AG04449 (cell line): ENCODE results near the gene SREK1IP1.
A peak's percentile ranks its signal among the peaks of the same experiment; 100 is the strongest.

Source experiments
- CTCF ChIA-PET: fragments of 350-600 bp; formaldehyde crosslinking; extraction: SDS; loops from one replicate; lab custom pipeline; 2021; ENCODE audit warnings: antibody characterized with exemption; lab: Yijun Ruan, JAX
- POLR2A ChIA-PET: fragments of 400-600, 350-600 bp; formaldehyde crosslinking; extraction: SDS; loops from one replicate; lab custom pipeline; 2020; ENCODE audit warnings: antibody characterized with exemption, inconsistent platforms; lab: Yijun Ruan, JAX
- DNase-seq: peaks from one replicate; pipeline ENCODE4 v3.0.0-alpha.2; 2010; ENCODE audit warnings: low read depth, low spot score
- H3K4me3 ChIP-seq: 2 replicates; pipeline ENCODE4 v1.5.1; 2011; ENCODE audit warnings: low read depth, mild to moderate bottlenecking, control low read depth, low read length
- TF ChIP-seq, protein P1 (sequence below): IDR thresholded peaks from one replicate; pipeline ENCODE4 v1.5.1; 2011; ENCODE audit warnings: mild to moderate bottlenecking, moderate library complexity, low read length, control low read depth, inconsistent platforms; ENCODE audit not compliant: insufficient read depth; ENCODE audit errors: missing control alignments

Gene SREK1IP1

DNA sequence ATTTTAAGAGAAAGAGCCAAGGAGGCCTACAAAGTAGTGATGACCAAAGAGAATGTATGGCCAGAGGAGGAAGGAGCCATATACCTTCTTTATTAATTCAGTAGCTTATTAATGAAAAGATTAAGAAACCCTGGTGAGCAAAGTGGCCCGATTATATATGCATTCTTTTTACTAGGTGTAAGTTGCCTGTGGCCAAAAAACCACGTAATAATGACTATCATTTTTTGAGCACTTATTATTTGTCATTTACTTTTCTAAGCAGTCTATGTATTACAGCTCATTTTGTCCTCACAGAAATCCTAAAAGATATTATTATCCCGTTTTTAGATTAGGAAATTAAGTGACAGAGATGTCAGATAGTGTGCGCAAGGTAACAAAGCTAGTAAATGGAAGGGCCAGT, 3.2 kb upstream of the SREK1IP1 start:
- TF ChIP-seq, protein P1, sequence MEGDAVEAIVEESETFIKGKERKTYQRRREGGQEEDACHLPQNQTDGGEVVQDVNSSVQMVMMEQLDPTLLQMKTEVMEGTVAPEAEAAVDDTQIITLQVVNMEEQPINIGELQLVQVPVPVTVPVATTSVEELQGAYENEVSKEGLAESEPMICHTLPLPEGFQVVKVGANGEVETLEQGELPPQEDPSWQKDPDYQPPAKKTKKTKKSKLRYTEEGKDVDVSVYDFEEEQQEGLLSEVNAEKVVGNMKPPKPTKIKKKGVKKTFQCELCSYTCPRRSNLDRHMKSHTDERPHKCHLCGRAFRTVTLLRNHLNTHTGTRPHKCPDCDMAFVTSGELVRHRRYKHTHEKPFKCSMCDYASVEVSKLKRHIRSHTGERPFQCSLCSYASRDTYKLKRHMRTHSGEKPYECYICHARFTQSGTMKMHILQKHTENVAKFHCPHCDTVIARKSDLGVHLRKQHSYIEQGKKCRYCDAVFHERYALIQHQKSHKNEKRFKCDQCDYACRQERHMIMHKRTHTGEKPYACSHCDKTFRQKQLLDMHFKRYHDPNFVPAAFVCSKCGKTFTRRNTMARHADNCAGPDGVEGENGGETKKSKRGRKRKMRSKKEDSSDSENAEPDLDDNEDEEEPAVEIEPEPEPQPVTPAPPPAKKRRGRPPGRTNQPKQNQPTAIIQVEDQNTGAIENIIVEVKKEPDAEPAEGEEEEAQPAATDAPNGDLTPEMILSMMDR, result no peak
- DNase-seq, result no peak
- ChIA-PET POLR2A (no interaction called here), CTCF (interaction anchor here (1.0 to 12.9 kb wide), 4 partner anchors 11 to 711 kb away, joined by 3 to 96 read pairs (median 4); no protein-coding TSS in a partner anchor)
- H3K4me3 ChIP-seq, result no peak overlapping the region

DNA sequence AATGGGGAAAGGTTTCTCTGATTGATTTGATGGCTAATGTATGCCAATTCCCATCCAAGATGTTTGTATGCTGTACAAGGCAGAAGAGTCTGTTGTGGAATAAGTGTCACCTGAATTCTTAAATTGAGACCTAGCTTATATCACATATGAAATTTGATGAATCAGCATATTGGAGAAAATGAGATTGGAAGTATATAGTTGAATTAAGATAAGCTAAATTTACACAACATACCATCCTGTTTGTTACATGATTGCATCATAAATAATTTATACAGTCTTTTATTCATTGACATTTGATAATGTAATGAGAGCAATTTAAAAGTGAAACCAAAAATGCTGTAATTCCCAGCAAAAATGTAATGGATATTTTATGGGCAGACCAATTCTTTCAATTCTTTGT, 1.4 kb upstream of the SREK1IP1 start:
- no peak for DNase-seq
- CTCF ChIA-PET, result interaction anchor here (1.2 to 12.9 kb wide), 5 partner anchors 13 to 711 kb away, joined by 3 to 96 read pairs (median 5); no protein-coding TSS in a partner anchor
- TF ChIP-seq, protein P1, result no peak
- peak overlapping the region; percentile 92 for H3K4me3 ChIP-seq
- POLR2A ChIA-PET, result no interaction called here

DNA sequence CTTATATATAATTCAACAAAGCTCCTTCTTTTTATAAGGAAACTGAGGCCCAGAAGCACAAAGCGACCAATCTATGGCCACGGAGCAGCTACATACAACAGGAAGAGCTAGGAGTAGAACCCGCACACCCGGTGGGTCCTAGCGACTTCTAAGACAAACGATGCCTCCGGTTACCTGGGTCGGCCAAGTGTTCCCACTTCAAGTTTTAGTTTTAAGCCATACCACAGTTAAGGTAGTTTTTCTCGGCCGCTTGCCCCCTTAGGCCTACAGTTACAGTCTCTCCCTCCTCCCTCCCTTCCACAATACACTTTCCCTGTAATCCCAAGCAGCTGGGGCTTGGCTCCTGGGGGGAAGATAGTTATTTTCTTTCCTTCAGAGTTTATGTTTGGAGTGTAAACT, 533 bp downstream of the SREK1IP1 start:
- CTCF ChIA-PET, result interaction anchor here (0.9 to 12.9 kb wide), 8 partner anchors 8 to 133 kb away, joined by 3 to 96 read pairs (median 4); no protein-coding TSS in a partner anchor
- no peak for DNase-seq
- peak overlapping the region; percentile 92 for H3K4me3 ChIP-seq
- TF ChIP-seq, protein P1, result no peak
- POLR2A ChIA-PET, result interaction anchor here (0.6 kb wide), 1 partner anchor 19 kb away, joined by 3 read pairs; no protein-coding TSS in a partner anchor

DNA sequence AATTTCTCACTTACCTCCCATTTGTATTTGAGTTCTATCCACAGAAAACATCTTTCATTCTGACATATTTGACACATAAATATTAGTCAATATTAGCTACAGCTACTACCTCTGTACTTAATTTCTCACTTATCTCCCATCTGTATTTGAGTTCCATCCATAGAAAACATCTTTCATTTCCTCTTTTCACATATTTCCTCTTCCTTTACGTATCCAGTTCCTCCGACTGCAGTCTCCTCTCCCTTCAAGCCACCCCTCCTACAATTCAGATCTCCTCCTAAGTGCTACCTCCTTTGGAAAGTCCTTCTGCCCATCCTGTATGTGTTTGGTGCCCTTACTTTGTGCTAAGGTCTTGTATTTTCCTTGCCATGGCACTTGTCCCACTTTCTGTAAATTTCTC, 1.6 kb downstream of the SREK1IP1 start:
- TF ChIP-seq, protein P1, result no peak
- ChIA-PET POLR2A (no interaction called here), CTCF (interaction anchor here (0.7 to 12.9 kb wide), 4 partner anchors 9 to 132 kb away, joined by 3 to 96 read pairs (median 14); no protein-coding TSS in a partner anchor)
- peak overlapping the region; percentile 92 for H3K4me3 ChIP-seq
- DNase-seq, result no peak

DNA sequence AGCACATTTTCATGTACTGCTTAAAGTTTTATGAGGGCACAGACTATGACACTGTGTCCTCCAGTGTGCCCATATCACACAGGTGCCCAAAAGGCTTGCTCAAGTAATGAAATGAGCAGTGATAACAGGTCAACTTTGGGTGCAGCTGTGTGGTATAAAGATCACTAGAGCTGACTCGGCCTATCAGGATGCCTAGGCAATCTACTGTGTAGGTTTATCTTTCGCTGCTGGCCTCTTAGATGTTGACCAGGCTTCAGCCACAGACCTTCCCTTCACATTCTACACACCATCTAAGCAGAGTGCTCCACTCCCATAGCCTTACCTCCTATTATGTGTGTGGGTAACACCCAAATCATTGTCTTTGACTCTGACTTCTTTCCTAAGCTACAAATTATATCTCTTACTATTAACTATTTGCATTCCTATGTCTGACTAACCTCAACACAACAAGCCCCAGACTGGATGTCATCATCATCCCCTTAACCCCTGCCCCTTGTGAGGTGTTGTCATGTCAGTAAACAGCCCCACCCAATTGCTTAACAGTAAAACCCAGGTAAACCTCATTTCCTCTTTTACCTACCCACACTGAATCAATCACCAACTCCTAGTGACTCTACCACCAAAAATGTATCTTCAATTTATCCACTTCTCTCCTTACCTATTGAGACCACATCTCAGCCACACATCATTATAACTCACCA, 2.5 kb downstream of the SREK1IP1 start:
- CTCF ChIA-PET, result interaction anchor here (0.7 to 12.9 kb wide), 3 partner anchors 9 to 17 kb away, joined by 3 to 96 read pairs (median 4); no protein-coding TSS in a partner anchor
- no peak for DNase-seq
- POLR2A ChIA-PET, result no interaction called here
- TF ChIP-seq, protein P1, result no peak
- H3K4me3 ChIP-seq, result no peak overlapping the region

DNA sequence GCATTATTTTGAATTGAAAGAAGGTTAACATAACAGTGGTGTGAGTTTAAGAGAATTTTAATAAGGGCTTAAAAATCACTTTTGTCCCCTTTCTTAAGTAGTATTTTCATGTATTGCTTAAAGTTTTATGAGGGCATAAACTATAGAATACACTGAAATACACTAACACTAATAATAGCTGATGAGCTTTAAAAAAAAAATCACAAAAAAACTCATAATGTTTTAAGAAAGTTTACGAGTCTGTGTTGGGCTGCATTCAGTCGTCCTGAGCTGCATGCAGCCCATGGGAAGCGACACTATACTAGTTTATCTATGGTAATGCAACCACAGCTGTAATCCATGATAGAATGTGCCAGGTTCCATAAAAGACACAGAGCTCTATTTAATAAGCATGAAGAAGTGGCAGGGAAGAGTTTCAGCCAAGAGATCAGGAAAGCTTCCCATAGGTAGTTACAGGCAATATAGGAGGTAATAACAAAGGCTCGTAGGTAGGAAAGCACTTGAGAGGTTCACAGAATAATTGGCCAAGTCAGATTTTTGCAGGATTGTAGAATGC, 4.5 kb downstream of the SREK1IP1 start:
- TF ChIP-seq, protein P1, result no peak
- ChIA-PET POLR2A (no interaction called here), CTCF (interaction anchor here (12.9 kb wide), 1 partner anchor 19 kb away, joined by 96 read pairs; no protein-coding TSS in a partner anchor)
- H3K4me3 ChIP-seq, result no peak overlapping the region
- no peak for DNase-seq
